Activated T-helper 2 cell treated with anti-CD3 and anti-CD28 coated beads, Interferon-gamma antibody, Interleukin-2, Interleukin-4, amounts not matched to agents 10 μg/mL and 5 μg/mL and 100 μg/mL, durations not matched to agents 14 hours and 24 hours and 36 hours (primary cell): ENCODE results near the gene SFMBT1. TPM values are rescaled to one million over a fixed set of nuclear protein-coding genes. Genes with fewer than 3 reads are reported as not detected.

Experiments used
- DNase-seq: peaks from one replicate; pipeline ENCODE4 v3.0.0; 2021; ENCODE audit warnings: low spot score
- H3K27ac Mint-ChIP-seq: one replicate; pipeline ENCODE4 v1.8.0; 2021; ENCODE audit warnings: mixed read lengths
- H3K27me3 Mint-ChIP-seq: one replicate; pipeline ENCODE4 v1.8.0; 2021; ENCODE audit warnings: low read depth, mixed read lengths
- H3K36me3 Mint-ChIP-seq: one replicate; pipeline ENCODE4 v1.8.0; 2021; ENCODE audit warnings: low read depth, mixed read lengths
- H3K4me1 Mint-ChIP-seq: one replicate; pipeline ENCODE4 v1.8.0; 2021; ENCODE audit warnings: low read depth, mixed read lengths
- H3K4me3 Mint-ChIP-seq: one replicate; pipeline ENCODE4 v1.8.0; 2021; ENCODE audit warnings: low read depth, mild to moderate bottlenecking, moderate library complexity, mixed read lengths
- H3K9me3 Mint-ChIP-seq: one replicate; pipeline ENCODE4 v1.8.0; 2021; ENCODE audit warnings: mixed read lengths
- intact Hi-C: fragments of 100-400 bp; cut with micrococcal nuclease; formaldehyde crosslinking; loops from one replicate; pipeline ENCODE4 v1.15.1; 2023
- total RNA-seq: library from RNA; stranded (reverse); gene quantifications from 2 replicates; pipeline ENCODE4 v1.2.3, GENCODE V29; 2022

SFMBT1 gene
- total RNA-seq, 1 donor from 2014 or later = 23.4 TPM

DNA sequence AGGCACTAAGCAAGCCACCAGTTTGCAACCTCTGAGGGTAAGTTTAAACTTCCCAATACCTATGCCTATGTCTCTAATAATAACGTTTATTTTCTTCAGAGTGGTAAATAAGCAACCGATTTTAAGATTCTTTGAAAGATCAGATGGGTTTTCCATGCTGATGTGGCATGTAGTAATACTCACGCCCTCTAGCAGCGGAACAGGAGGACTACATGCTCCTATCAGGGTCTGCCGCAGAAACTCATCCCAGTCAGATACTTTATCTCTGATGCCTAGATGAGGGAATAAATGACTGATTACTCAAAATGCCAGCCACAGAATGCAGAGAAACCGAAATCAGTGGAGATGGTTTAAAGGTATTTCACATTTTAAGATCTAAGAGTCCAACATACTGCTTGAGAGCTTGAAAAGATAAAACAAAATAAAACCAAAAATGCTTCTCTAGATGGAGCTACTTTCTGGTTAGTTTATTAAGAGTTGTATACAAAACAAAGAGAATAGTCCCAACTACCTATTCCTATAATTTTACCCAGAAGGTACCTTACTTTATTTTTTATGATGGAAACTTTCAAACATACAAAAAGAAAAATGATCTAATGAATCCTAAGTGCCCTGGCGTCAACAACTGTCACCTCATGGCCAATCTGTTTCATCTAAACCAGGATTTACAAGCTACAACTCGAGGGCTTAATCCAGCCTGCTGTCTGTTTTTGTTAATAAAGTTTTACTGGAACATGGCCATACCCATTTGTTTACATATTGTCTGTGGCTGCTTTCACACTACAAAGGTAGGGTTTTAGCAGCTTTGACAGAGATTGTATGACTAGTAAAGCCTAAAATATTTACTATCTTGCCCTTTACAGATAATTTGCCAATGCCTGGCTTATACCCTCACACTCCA, 111.0 kb downstream of the SFMBT1 start:
- Mint-ChIP-seq H3K27me3 (no peaks in the 10 kb centered on the region), H3K36me3 (peaks cover 23% of the 10 kb centered on the region), H3K27ac (peak overlapping the region; percentile 28), H3K9me3 (no peaks in the 10 kb centered on the region), H3K4me1 (peaks cover 12% of the 10 kb centered on the region), H3K4me3 (no peak overlapping the region)
- DNase-seq = peak; percentile 23
- intact Hi-C loops = loop anchor here (2.0 to 5.0 kb wide), 5 partner anchors 38 to 138 kb away; partner anchors contain the start of gene STIMATE

DNA sequence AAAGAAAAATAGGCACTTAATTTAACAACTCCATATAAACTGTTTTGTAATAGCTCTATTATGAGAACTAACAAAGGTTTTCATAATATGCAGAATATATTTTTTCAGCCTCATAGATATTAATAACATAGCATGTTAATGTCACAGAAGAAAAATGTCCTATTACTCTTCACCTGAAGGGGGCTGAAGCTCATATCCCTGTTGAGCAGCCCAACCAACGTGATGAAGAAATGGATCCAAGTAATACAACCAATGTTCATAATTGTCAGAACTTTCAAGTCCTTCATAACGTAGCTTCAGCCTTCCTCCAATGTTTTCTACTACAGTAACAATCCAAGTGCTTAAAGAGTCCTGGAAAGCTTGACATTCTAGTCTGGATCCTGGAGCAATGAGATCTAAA, 114.0 kb downstream of the SFMBT1 start:
- no peak for DNase-seq
- H3K4me1 Mint-ChIP-seq = peaks cover 12% of the 10 kb centered on the region
- H3K27ac Mint-ChIP-seq = no peak overlapping the region
- intact Hi-C loops = loop anchor here (5.0 kb wide), 1 partner anchor 110 kb away; no protein-coding TSS in a partner anchor
- no peak overlapping the region for H3K4me3 Mint-ChIP-seq
- H3K36me3 Mint-ChIP-seq = peaks cover 32% of the 10 kb centered on the region
- H3K9me3 Mint-ChIP-seq = no peaks in the 10 kb centered on the region
- H3K27me3 Mint-ChIP-seq = no peaks in the 10 kb centered on the region

DNA sequence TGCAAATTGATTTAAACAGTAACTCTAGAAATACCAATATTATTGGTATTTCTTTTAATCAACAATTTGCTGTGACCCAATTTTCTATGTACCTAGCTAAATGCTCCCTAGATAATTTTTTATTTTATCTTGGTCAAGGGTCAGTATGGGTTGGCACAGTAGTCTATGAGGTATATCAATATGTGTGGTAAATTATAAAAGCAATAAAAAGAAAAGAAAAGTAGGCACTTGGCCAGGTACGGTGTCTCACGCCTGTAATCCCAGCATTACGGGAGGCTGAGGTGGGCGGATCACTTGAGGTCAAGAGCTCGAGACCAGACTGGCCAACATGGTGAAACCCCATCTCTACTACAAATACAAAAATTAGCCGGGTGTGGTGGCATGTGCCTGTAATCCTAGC, 114.5 kb downstream of the SFMBT1 start:
- DNase-seq = no peak
- Mint-ChIP-seq H3K27ac (no peak overlapping the region), H3K9me3 (no peaks in the 10 kb centered on the region), H3K4me1 (peaks cover 13% of the 10 kb centered on the region), H3K27me3 (no peaks in the 10 kb centered on the region), H3K4me3 (no peak overlapping the region), H3K36me3 (peaks cover 35% of the 10 kb centered on the region)
- intact Hi-C loops = loop anchor here (5.0 kb wide), 1 partner anchor 111 kb away; no protein-coding TSS in a partner anchor

DNA sequence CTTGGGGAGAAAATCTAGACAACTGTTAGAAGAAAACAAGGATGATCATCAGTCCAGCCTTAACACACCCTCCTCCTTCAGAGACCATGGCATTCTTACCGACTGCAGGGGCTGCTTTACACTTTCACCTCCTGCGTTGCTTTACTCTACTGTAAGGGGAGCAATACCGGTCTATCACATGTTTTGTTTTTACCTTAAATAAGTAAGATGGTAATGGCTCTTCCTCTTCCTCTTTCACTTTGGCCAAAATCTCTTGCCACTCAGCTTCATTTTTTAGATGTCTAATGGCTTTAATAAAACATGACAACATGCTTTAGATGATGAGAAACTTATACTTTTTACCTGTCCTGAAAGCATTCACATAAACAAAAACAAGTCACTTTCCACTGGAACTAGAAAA, 115.1 kb downstream of the SFMBT1 start:
- DNase-seq = no peak
- Mint-ChIP-seq H3K9me3 (no peaks in the 10 kb centered on the region), H3K4me3 (no peak overlapping the region), H3K27ac (no peak overlapping the region), H3K27me3 (no peaks in the 10 kb centered on the region), H3K4me1 (peaks cover 16% of the 10 kb centered on the region), H3K36me3 (peaks cover 40% of the 10 kb centered on the region)
- intact Hi-C loops = loop anchor here (5.0 kb wide), 1 partner anchor 112 kb away; no protein-coding TSS in a partner anchor

DNA sequence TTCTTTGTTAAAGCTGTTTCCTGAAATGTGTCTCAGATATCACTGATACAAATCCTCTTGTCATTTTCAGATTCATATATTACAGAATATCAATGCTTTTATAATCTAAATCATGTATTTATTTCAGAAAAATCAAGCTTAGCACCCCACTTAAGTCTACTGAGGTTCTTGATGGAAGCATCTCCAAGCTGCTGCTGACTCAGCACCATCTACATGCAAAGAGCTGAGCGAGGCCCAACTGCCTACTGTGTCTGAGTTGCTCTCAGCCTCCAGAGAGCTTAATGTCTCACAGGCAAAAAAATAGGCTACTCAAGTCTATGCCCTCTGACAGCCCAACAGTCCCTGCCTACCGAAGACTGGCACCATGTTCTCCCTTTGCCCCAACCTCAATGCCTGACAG, 119.3 kb downstream of the SFMBT1 start:
- Mint-ChIP-seq H3K4me1 (peaks cover 13% of the 10 kb centered on the region), H3K4me3 (no peak overlapping the region), H3K27ac (no peak overlapping the region), H3K36me3 (peaks cover 64% of the 10 kb centered on the region), H3K9me3 (no peaks in the 10 kb centered on the region), H3K27me3 (no peaks in the 10 kb centered on the region)
- DNase-seq = no peak
- intact Hi-C loops = no loop called here

DNA sequence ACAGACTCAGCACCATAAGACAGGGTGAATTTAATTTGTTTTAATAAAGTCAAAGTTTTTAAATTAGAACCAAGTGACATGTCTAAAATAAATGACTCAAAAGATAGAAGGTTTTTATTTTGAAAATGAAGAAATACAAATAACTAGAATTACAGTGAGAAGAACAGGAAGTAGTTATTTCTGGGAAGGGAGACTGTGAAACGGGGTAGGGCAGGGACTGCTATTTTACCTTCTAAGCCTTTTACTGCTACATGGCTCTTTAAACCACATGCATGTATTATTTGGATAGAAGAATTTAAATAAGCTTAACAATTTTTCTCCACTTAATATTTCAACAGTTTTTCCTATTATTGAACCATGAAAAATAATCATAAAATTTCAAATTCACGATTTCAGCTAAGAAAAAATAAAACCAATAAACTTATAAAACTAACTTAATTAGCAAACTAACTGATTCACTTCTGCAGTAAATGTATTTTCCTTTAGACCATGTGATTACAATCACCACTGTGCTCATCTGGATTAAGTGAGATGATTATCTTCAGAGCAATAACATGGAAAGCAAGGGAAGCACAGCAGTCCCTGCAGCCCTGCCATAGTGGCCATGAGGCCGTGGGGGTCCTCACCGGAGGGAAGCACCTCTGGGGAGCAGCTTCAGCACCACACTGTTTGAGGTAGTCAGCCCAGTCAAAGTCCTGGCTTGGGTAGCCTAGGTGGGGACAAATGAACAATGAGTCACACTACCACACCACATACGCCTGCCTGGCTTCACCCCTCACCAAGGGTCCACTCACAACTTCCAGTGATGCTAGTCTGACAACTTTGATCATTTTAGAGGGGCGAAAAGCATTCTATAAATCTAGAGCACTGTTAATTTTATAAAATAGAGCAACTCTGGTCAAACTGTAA, 120.2 kb downstream of the SFMBT1 start:
- H3K4me3 Mint-ChIP-seq = no peak overlapping the region
- no peak overlapping the region for H3K27ac Mint-ChIP-seq

DNA sequence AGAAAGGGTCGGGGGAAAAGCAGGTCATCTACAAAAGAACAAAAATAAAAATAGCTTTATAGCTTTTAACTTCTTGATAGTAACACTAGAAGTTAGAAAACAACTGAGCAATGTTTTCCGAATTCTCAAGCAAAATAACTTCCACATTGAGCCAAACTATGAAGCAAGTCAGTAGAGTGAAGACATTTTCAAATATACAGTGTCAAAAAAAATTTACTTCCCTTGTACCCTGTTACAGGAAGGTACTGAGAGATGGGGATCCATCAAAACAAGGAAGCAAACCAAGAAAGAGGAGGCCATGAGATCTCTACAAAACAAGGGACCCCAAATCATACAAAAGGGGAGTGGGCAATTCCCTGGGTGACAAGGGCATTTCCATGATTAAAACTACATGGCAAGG, 121.9 kb downstream of the SFMBT1 start:
- intact Hi-C loops = no loop called here
- Mint-ChIP-seq H3K27me3 (no peaks in the 10 kb centered on the region), H3K4me1 (peaks cover 13% of the 10 kb centered on the region), H3K9me3 (no peaks in the 10 kb centered on the region), H3K36me3 (peaks cover 63% of the 10 kb centered on the region), H3K27ac (no peak overlapping the region), H3K4me3 (no peak overlapping the region)
- no peak for DNase-seq

More for the DNA sequence above, 120.2 kb downstream of the SFMBT1 start:
- H3K9me3 Mint-ChIP-seq = no peaks in the 10 kb centered on the region
- no peak for DNase-seq
- H3K27me3 Mint-ChIP-seq = no peaks in the 10 kb centered on the region
- peaks cover 13% of the 10 kb centered on the region for H3K4me1 Mint-ChIP-seq
- intact Hi-C loops = no loop called here
- H3K36me3 Mint-ChIP-seq = peaks cover 58% of the 10 kb centered on the region

DNA sequence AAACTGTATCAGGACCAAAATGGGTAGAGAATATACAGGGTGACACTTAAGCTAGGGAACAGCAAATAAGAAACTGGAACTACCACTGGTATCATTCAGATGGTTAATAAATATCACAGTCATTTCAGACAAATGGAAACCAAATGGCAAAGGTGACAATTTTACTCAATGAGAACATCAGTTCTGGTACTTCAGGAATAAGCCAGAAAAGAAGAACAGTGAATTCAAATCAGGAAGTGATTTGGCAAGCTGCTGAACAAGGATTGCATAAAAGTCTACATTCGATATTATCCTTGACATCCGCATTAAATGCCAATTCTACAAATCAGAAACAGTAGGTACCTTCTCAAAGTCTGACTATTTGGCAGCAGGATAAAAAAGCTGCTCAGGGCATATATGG, 125.0 kb downstream of the SFMBT1 start:
- H3K9me3 Mint-ChIP-seq = no peaks in the 10 kb centered on the region
- peaks cover 63% of the 10 kb centered on the region for H3K36me3 Mint-ChIP-seq
- no peaks in the 10 kb centered on the region for H3K27me3 Mint-ChIP-seq
- H3K4me3 Mint-ChIP-seq = no peak overlapping the region
- peaks cover 8% of the 10 kb centered on the region for H3K4me1 Mint-ChIP-seq
- no peak for DNase-seq
- intact Hi-C loops = no loop called here
- no peak overlapping the region for H3K27ac Mint-ChIP-seq

DNA sequence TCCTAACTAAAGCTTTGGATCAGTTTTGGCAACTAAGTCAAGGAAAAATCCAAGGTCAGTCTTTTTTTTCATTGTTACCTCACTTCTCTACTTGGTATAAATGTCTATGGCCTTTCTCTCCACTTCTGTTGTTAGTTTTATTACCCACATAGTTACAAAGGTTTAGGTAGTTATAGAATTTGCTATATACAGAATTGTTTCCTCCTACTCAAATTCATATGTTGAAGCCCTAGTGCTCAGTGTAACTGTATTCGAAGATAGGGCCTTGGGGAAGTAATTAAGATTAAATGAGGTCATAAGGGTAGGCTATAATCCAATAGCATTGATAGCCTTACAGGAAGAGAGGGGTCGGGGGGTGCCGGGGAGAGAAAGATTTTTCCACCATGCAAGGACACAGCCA, 128.8 kb downstream of the SFMBT1 start:
- no peak for DNase-seq
- Mint-ChIP-seq H3K4me1 (peaks cover 2% of the 10 kb centered on the region), H3K9me3 (no peaks in the 10 kb centered on the region), H3K36me3 (peaks cover 49% of the 10 kb centered on the region), H3K27me3 (no peaks in the 10 kb centered on the region), H3K4me3 (no peak overlapping the region), H3K27ac (no peak overlapping the region)
- intact Hi-C loops = no loop called here

DNA sequence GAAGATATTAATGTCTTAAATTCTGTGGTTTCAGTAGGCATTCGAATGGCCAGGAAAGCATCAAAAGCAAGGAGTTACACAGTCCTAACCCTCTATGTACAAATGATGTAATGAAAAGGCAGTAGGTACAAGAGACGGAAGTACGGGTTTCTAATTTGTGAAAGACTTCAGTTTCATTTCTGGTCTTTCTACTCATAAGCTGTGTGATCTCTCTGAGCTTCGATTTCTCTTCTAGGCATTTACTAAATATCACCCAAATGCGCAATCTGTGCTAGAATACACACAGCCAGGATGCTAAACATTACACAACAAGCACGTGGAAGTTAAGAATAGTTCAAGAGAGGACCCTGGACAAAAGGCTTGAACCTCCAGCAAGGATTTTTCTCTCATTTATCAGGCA, 130.6 kb downstream of the SFMBT1 start:
- no peak for DNase-seq

DNA sequence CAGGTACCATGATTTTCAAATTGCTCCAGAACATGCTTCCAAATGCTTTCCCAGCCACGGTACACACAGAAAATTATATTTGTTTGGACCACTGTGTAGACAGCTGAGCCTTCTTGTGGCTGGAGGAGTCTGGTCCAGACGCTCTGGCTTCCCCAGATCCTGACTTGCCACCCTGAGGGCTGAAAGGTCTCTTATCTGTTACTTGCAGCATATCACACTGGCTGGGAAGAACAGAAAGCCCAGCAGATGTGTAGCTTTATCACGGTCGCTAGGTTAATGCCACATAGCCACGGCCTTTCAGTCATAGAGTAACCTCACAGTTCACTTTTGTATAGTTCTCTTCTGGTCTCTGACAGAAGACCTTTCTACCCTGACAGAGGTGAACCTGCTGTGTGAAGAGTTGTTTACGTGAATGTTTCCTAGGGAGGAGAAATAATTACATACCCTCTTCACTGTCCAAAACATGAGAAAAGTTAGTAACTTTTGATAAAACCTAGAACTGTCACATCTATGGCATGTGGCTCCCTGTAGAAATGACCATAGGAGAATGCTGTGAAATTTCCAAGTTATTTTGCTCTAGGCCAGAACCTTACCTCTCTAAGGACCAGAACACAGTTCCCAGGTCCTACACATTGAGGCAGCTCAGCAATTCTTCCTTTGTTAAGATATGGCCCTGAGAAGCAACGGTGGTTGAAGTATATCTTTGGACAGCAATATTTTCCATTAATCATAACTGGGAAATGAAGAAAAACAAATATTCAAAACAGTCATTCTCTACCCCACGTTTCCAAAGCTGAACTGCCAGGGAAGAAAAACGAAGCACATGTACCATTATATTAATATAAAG, 132.8 kb downstream of the SFMBT1 start:
- H3K9me3 Mint-ChIP-seq = no peaks in the 10 kb centered on the region
- H3K36me3 Mint-ChIP-seq = peaks cover 33% of the 10 kb centered on the region
- H3K27me3 Mint-ChIP-seq = no peaks in the 10 kb centered on the region
- DNase-seq = no peak
- peaks cover 2% of the 10 kb centered on the region for H3K4me1 Mint-ChIP-seq
- intact Hi-C loops = no loop called here
- no peak overlapping the region for H3K27ac Mint-ChIP-seq
- H3K4me3 Mint-ChIP-seq = no peak overlapping the region

More for the DNA sequence above, 130.6 kb downstream of the SFMBT1 start:
- Mint-ChIP-seq H3K27me3 (no peaks in the 10 kb centered on the region), H3K36me3 (peaks cover 45% of the 10 kb centered on the region), H3K4me1 (peaks cover 2% of the 10 kb centered on the region), H3K27ac (no peak overlapping the region), H3K4me3 (no peak overlapping the region), H3K9me3 (no peaks in the 10 kb centered on the region)
- intact Hi-C loops = no loop called here

DNA sequence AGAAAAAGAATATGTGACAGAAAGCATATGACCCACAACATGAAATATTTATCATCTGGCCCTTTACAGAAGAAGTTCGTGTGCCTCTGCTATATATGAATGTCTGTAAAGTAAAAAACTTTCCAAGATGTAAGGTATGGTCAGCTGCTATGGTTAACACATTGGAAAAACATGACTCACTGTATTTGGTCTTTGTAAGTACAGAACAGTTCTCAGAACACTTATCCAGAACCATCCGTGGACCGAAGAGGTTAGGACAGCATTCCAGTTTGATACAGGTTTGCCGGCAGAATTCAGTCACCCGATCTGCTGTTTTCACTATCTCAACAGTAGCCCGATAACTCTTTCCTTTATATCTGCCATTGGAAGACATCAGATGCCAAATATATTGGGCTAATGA, 135.1 kb downstream of the SFMBT1 start:
- no peak overlapping the region for H3K27ac Mint-ChIP-seq
- no peaks in the 10 kb centered on the region for H3K27me3 Mint-ChIP-seq
- H3K36me3 Mint-ChIP-seq = peaks cover 41% of the 10 kb centered on the region
- peaks cover 2% of the 10 kb centered on the region for H3K4me1 Mint-ChIP-seq
- H3K9me3 Mint-ChIP-seq = no peaks in the 10 kb centered on the region
- no peak overlapping the region for H3K4me3 Mint-ChIP-seq
- intact Hi-C loops = no loop called here
- no peak for DNase-seq
